Gastroesophageal sphincter (tissue), 4 donors: ENCODE results near the gene NAV2. TPM values are rescaled to one million over a fixed set of nuclear protein-coding genes. Genes with fewer than 3 reads are reported as not detected.

Experiments
- ATAC-seq: fragments of 150-250 bp; one replicate; pipeline ENCODE4 v1.9.1; 2016; ENCODE audit warnings: mild to moderate bottlenecking, moderate library complexity
- H3K27ac ChIP-seq, 4 donors: fragments of 200-600 bp; sonication (generic) in 3 of 4; 1 replicate in 3 of 4; 2 replicates in 1 of 4; pipeline ENCODE4 v1.5.1; 2016 to 2019
- H3K27me3 ChIP-seq: fragments of 200-600 bp; sonication (generic); one replicate; pipeline ENCODE4 v1.5.1; 2019
- H3K36me3 ChIP-seq, 2 donors: fragments of 200-600 bp; sonication (generic); one replicate each; pipeline ENCODE4 v1.5.1; 2019; ENCODE audit warnings: control low read depth in 1 of 2
- H3K4me1 ChIP-seq, 3 donors: fragments of 200-600 bp; sonication (generic); 1 replicate in 2 of 3; 2 replicates in 1 of 3; pipeline ENCODE4 v1.5.1; 2016 to 2019; ENCODE audit warnings: control low read depth in 2 of 3
- H3K4me3 ChIP-seq, 2 donors: fragments of 200-600 bp; sonication (generic); one replicate each; pipeline ENCODE4 v1.5.1; 2019; ENCODE audit warnings: mild to moderate bottlenecking in 1 of 2, moderate library complexity in 1 of 2
- H3K9me3 ChIP-seq, 3 donors: fragments of 200-600 bp; sonication (generic); one replicate each; pipeline ENCODE4 v1.5.1; 2017 to 2019; ENCODE audit warnings: control low read depth in 2 of 3
- EP300 ChIP-seq: sonication (generic); formaldehyde crosslinking; IDR thresholded peaks from one replicate; pipeline ENCODE4 v1.6.1; 2017; ENCODE audit warnings: antibody characterized with exemption, mild to moderate bottlenecking
- POLR2A ChIP-seq, 2 donors: fragments of 450-650 bp; IDR thresholded peaks; one replicate each; pipeline ENCODE4 v1.6.1; 2017; ENCODE audit warnings: antibody characterized with exemption in 2 of 2, mild to moderate bottlenecking in 2 of 2, moderate library complexity in 1 of 2
- POLR2AphosphoS5 ChIP-seq: sonication (generic); formaldehyde crosslinking; IDR thresholded peaks from one replicate; pipeline ENCODE4 v1.6.1; 2017; ENCODE audit warnings: antibody characterized with exemption
- WGBS, 2 donors: methylation state at CpG; one replicate each; pipeline ENCODE4 v1.1.5; 2018; ENCODE audit warnings: low coverage in 1 of 2; 5-methylcytosine and 5-hydroxymethylcytosine counted together
- total RNA-seq, 4 donors: library from RNA; depleted of rRNA; stranded (reverse); fragments of >200 nt; gene quantifications; one replicate each; pipeline ENCODE4 v1.1.0, GENCODE V29; 2016
- TF ChIP-seq, protein P1 (sequence below), 4 experiments: fragments of 200-600 bp in 2 of 4; fragments of 450-650 bp in 2 of 4; sonication (generic) in 1 of 4; IDR thresholded peaks; one replicate each; pipeline ENCODE4 v1.5.1; 2017 to 2019; ENCODE audit warnings: antibody characterized with exemption in 4 of 4, mild to moderate bottlenecking in 2 of 4, moderate library complexity in 2 of 4

NAV2 gene
- total RNA-seq, 4 donors from 2014 or later, result 19.5 to 57.1 (median 43.4) TPM

- 73 to 89% methylated on average over 3 of the region's 3 CpGs for WGBS, 2 donors
- H3K9me3 ChIP-seq, result no peaks in the 10 kb centered on the region
- peaks cover 0 to 73% (median 0%) of the 10 kb centered on the region in 3 donors for H3K4me1 ChIP-seq
- no peaks in the 10 kb centered on the region for H3K27me3 ChIP-seq
- H3K27ac ChIP-seq, result no peak overlapping the region
- no peak overlapping the region for H3K4me3 ChIP-seq
- ATAC-seq, result no peak
- no peak for TF ChIP-seq POLR2A (IDR thresholded peaks at IDR 0.05)
- TF ChIP-seq, protein P1, sequence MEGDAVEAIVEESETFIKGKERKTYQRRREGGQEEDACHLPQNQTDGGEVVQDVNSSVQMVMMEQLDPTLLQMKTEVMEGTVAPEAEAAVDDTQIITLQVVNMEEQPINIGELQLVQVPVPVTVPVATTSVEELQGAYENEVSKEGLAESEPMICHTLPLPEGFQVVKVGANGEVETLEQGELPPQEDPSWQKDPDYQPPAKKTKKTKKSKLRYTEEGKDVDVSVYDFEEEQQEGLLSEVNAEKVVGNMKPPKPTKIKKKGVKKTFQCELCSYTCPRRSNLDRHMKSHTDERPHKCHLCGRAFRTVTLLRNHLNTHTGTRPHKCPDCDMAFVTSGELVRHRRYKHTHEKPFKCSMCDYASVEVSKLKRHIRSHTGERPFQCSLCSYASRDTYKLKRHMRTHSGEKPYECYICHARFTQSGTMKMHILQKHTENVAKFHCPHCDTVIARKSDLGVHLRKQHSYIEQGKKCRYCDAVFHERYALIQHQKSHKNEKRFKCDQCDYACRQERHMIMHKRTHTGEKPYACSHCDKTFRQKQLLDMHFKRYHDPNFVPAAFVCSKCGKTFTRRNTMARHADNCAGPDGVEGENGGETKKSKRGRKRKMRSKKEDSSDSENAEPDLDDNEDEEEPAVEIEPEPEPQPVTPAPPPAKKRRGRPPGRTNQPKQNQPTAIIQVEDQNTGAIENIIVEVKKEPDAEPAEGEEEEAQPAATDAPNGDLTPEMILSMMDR (IDR thresholded peaks at IDR 0.05), result no peak
- no peak for TF ChIP-seq EP300
- H3K36me3 ChIP-seq, result peaks cover 0 to 3% of the 10 kb centered on the region in 2 donors
Measured at GRCh38 chr11:19793326-19793725, 80.7 kb downstream of the NAV2 start.

DNA sequence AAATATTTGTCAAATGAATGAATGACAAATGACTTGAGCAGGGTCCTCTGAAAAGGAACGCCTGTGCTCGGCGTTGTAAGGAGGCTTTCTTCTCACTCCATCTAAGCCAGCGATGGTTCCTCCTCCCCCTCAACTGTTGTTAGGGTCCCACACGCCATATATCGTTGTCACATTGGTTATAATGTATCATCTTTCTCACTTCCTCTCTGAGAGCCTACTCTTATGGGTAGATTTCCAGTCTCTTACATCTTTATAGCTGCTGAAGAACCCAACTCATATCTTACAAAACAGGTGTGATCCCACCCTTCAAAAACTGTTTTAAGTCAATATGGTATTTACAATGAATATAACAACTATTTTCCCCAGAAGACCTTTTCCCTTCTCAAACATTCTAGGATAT lies 81.5 kb downstream of the NAV2 start:
- H3K36me3 ChIP-seq, result peaks cover 0 to 3% of the 10 kb centered on the region in 2 donors
- no peaks in the 10 kb centered on the region for H3K27me3 ChIP-seq
- no peak overlapping the region for H3K27ac ChIP-seq
- no peak overlapping the region for H3K4me3 ChIP-seq
- TF ChIP-seq EP300 (no peak), POLR2A (IDR thresholded peaks at IDR 0.05) (no peak), POLR2AphosphoS5 (no peak)
- TF ChIP-seq, protein P1 (IDR thresholded peaks at IDR 0.05), result no peak
- WGBS, 2 donors, result 90 to 91% methylated on average over 6 of the region's 6 CpGs
- ATAC-seq, result no peak
- peaks cover 0 to 73% (median 0%) of the 10 kb centered on the region in 3 donors for H3K4me1 ChIP-seq
- H3K9me3 ChIP-seq, result no peaks in the 10 kb centered on the region

GRCh38 chr11:19795082-19795481 lies 82.4 kb downstream of the NAV2 start:
- ATAC-seq, result no peak
- TF ChIP-seq, protein P1 (IDR thresholded peaks at IDR 0.05), result no peak
- no peak for TF ChIP-seq POLR2A (IDR thresholded peaks at IDR 0.05)
- TF ChIP-seq EP300, result no peak
- TF ChIP-seq POLR2AphosphoS5, result no peak
- no peak overlapping the region for H3K4me3 ChIP-seq
- no peaks in the 10 kb centered on the region for H3K27me3 ChIP-seq
- H3K9me3 ChIP-seq, result no peaks in the 10 kb centered on the region
- no peak overlapping the region for H3K27ac ChIP-seq
- 100% methylated on average over 1 of the region's 1 CpG for WGBS, 2 donors
- H3K36me3 ChIP-seq, result peaks cover 0 to 3% of the 10 kb centered on the region in 2 donors
- peaks cover 0 to 73% (median 0%) of the 10 kb centered on the region in 3 donors for H3K4me1 ChIP-seq

- Histone ChIP-seq H3K4me1 (peaks cover 4 to 75% (median 7%) of the 10 kb centered on the region in 3 donors), H3K27ac (no peak overlapping the region), H3K27me3 (no peaks in the 10 kb centered on the region), H3K4me3 (no peak overlapping the region), H3K36me3 (no peaks in the 10 kb centered on the region), H3K9me3 (no peaks in the 10 kb centered on the region)
- ATAC-seq, result no peak
- TF ChIP-seq POLR2A (IDR thresholded peaks at IDR 0.05), result no peak
- TF ChIP-seq, protein P1 (IDR thresholded peaks at IDR 0.05), result peak in 1 of 4 experiments; percentile 12
- 60% methylated on average over 1 of the region's 2 CpGs; no CpG with 5 or more reads in 1 of the 2 donors for WGBS, 2 donors
Measured at GRCh38 chr11:19800162-19800561, 87.5 kb downstream of the NAV2 start.

DNA sequence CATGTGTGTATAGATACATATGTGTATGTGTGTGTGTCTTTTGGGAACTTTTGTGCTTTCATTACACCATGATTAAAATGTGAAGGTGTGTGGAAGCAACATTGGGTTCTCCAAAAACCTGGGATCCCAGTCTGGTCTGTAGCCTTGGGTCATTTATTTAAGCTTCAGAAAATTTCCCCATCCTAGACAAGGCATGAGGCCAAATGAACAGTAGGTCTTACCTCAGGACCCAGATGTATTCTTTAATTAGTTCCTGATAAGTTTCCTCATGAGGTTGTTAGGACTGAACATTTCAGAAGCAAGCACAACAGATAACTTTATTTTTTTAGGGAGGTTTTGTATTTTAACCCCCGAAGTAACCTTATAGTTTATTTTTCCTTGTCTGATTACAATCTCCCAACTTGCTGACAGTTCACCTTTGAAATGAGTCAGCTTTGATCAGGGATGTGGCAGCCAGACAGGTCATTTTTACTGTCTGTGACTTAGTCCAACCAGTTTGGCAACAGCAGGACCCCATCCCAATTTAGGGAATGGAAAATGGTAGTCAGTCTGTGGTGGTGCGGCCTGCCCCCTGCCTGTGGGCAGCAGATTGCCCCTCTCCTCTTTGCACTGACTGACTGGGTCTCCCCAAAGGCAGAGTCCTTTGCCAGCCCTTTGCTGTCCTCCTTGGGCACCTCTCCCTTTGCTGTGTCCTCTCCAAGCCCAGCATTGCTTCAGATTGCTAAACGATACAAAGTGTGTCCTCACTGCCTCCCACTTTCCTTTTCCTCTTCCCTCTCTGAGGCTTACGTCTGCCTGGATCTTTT lies 88.3 kb downstream of the NAV2 start:
- Histone ChIP-seq H3K4me1 (peaks cover 7 to 83% (median 7%) of the 10 kb centered on the region in 3 donors), H3K27me3 (no peaks in the 10 kb centered on the region), H3K27ac (no peak overlapping the region), H3K9me3 (no peaks in the 10 kb centered on the region), H3K4me3 (no peak overlapping the region), H3K36me3 (no peaks in the 10 kb centered on the region)
- 25 to 27% methylated on average over 1 to 2 of the region's 4 CpGs for WGBS, 2 donors
- TF ChIP-seq POLR2AphosphoS5 (no peak), EP300 (no peak), POLR2A (IDR thresholded peaks at IDR 0.05) (no peak)
- TF ChIP-seq, protein P1 (IDR thresholded peaks at IDR 0.05), result no peak
- ATAC-seq, result no peak
